ENCODE results near the gene CRX. TPM values are rescaled to one million over a fixed set of nuclear protein-coding genes. Genes with fewer than 3 reads are reported as not detected.

The CRX gene
- total and polyA plus RNA-seq, 2 of the 13 experiments (the other 11 are each of a cell fraction or from before 2014, with no cell fraction given): not detected

- TF ChIP-seq BRD4 (CRISPR knock-in tag; IDR thresholded peaks at IDR 0.05) (no peak), RFX3 (CRISPR knock-in tag; IDR thresholded peaks at IDR 0.05) (no peak), FOXC1 (CRISPR knock-in tag; IDR thresholded peaks at IDR 0.05; ENCODE audit: borderline replicate concordance) (peak; percentile 82; the same call in 1 of the 2 replicates), ZBTB40 (IDR thresholded peaks at IDR 0.05) (no peak), ZBTB40 (CRISPR knock-in tag; IDR thresholded peaks at IDR 0.05) (no peak), ZSCAN9 (CRISPR knock-in tag; IDR thresholded peaks at IDR 0.05; ENCODE audit: borderline replicate concordance) (peak; percentile 65; the same call in 1 of the 2 replicates), NFYB (CRISPR knock-in tag; IDR thresholded peaks at IDR 0.05) (peak; percentile 95), YY1 (IDR thresholded peaks at IDR 0.05; ENCODE audit: insufficient read depth, insufficient replicate concordance, low read depth, low read length) (no peak), CEBPG (CRISPR knock-in tag; IDR thresholded peaks at IDR 0.05) (no peak), ETV6 (CRISPR knock-in tag; conservative IDR thresholded peaks at IDR 0.05) (no peak), ZNF441 (CRISPR knock-in tag; IDR thresholded peaks at IDR 0.05; ENCODE audit: borderline replicate concordance) (no peak), SKI (IDR thresholded peaks at IDR 0.05; ENCODE audit: partially characterized antibody) (no peak), HNRNPUL1 (IDR thresholded peaks at IDR 0.05; ENCODE audit: low read depth, low read length) (no peak), ZNF34 (CRISPR knock-in tag; IDR thresholded peaks at IDR 0.05; ENCODE audit: borderline replicate concordance) (no peak), ZNF30 (CRISPR knock-in tag; IDR thresholded peaks at IDR 0.05) (no peak), U2AF2 (IDR thresholded peaks at IDR 0.05; ENCODE audit: low read depth, low read length) (no peak)
- TF ChIP-seq, protein P1, sequence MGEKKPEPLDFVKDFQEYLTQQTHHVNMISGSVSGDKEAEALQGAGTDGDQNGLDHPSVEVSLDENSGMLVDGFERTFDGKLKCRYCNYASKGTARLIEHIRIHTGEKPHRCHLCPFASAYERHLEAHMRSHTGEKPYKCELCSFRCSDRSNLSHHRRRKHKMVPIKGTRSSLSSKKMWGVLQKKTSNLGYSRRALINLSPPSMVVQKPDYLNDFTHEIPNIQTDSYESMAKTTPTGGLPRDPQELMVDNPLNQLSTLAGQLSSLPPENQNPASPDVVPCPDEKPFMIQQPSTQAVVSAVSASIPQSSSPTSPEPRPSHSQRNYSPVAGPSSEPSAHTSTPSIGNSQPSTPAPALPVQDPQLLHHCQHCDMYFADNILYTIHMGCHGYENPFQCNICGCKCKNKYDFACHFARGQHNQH (CRISPR knock-in tag; IDR thresholded peaks at IDR 0.05): peak; percentile 97
- TF ChIP-seq, protein P2, sequence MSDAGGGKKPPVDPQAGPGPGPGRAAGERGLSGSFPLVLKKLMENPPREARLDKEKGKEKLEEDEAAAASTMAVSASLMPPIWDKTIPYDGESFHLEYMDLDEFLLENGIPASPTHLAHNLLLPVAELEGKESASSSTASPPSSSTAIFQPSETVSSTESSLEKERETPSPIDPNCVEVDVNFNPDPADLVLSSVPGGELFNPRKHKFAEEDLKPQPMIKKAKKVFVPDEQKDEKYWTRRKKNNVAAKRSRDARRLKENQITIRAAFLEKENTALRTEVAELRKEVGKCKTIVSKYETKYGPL (CRISPR knock-in tag; IDR thresholded peaks at IDR 0.05): no peak
- TF ChIP-seq, protein P3, sequence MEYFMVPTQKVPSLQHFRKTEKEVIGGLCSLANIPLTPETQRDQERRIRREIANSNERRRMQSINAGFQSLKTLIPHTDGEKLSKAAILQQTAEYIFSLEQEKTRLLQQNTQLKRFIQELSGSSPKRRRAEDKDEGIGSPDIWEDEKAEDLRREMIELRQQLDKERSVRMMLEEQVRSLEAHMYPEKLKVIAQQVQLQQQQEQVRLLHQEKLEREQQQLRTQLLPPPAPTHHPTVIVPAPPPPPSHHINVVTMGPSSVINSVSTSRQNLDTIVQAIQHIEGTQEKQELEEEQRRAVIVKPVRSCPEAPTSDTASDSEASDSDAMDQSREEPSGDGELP (IDR thresholded peaks at IDR 0.05; ENCODE audit: borderline replicate concordance, low read depth): peak; percentile 19; the same call in 1 of the 2 replicates
These were observed 70.4 kb downstream of the CRX start (continued) for GRCh38 chr19:47891923-47892666.

All from HepG2 (cell line).